ENCODE measurements around the gene CLIC4.

DNA sequence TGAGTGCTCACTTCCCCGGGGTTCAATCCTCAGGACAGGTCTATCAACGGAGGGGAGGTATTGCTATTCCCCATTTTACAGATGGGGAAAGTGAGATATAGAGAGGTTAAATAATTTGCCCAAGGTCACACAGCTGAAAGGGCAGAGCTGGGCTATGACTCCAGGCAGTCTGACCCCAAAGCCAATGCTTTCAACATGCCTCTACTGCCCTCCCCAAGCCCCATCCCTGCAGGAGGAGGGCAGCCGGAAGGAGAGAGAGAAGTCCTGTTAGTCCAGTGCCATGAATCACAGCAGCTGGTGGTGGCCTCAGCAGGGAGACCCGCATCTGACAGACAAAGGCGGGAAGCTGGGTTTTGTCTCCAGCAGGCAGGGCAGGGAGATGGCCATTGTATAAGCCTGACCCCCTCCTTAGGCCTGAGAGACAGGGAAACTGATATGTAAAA, 20.0 kb upstream of the CLIC4 start:
- TF ChIP-seq, protein P1, sequence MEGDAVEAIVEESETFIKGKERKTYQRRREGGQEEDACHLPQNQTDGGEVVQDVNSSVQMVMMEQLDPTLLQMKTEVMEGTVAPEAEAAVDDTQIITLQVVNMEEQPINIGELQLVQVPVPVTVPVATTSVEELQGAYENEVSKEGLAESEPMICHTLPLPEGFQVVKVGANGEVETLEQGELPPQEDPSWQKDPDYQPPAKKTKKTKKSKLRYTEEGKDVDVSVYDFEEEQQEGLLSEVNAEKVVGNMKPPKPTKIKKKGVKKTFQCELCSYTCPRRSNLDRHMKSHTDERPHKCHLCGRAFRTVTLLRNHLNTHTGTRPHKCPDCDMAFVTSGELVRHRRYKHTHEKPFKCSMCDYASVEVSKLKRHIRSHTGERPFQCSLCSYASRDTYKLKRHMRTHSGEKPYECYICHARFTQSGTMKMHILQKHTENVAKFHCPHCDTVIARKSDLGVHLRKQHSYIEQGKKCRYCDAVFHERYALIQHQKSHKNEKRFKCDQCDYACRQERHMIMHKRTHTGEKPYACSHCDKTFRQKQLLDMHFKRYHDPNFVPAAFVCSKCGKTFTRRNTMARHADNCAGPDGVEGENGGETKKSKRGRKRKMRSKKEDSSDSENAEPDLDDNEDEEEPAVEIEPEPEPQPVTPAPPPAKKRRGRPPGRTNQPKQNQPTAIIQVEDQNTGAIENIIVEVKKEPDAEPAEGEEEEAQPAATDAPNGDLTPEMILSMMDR (IDR thresholded peaks at IDR 0.05), result no peak
- TF ChIP-seq EP300 (IDR thresholded peaks at IDR 0.05) (no peak), POLR2A (IDR thresholded peaks at IDR 0.05) (no peak)

All from tibial nerve (tissue), 4 donors.